GM21786 (cell line): ENCODE data around the gene TPCN2.

Source experiments
- ATAC-seq: cut with Tn5 transposase; IDR thresholded peaks from one replicate; pipeline ENCODE4 v1.9.1; 2021; ENCODE audit not compliant: unreplicated experiment

Gene TPCN2

GRCh38 chr11:69010361-69010891 lies 38.3 kb upstream of the TPCN2 start:
- ATAC-seq, result no peak

GRCh38 chr11:69010964-69011623 lies 37.6 kb upstream of the TPCN2 start:
- ATAC-seq, result no peak

GRCh38 chr11:69011624-69012091 lies 37.1 kb upstream of the TPCN2 start:
- ATAC-seq, result no peak

GRCh38 chr11:69012092-69013008 lies 36.4 kb upstream of the TPCN2 start:
- no peak for ATAC-seq

DNA sequence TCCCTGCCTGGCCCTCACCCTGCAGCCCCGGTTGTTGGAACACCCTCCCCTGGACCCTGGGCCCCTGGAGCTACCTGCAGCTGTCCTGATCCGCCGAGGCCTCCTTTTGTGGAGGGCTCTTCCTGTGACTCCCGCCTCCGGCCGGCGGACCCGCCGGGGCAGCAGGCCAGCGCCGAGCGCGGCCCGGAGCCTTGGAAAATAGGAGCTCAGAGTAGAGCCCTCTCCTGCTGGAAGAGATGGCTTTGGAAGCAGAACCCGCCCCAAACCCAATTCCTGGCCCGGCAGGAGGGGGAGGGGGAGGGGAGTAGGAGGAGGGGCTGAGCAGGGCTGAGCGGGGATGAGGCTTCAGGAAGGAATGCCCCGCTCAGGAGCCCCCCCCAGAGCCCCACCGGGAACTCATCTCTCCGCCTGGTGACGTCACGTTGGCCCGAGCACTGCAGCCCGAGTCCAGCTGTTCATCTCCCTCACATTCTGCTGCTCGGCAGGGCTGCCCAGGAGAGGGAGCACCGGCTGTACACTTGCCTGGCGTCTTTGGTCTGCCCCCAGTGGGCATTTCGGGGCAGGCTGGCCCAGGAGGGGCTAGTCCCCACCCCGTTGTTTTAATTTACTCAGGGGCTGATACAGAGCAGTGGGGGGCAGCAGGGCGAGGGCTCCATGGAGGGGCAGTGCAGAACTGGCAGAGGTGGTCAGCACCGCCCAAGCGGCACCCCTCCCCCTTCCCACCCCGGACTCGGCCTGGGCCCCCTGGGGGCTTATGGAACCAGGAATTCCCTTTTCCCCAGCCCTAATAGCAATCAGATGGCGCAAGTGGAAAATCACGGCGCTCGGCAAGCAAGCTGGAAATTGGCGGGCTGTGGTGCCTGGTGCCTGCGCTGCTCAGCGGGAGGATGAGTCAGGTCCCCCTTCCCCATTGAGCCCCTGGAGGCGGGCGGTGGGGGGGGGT lies 35.5 kb upstream of the TPCN2 start, which contains the start of gene MRGPRF:
Gene MRGPRF (minus strand): TSS at position 238 of the 943 bp plus-strand sequence. CDS start 3,345 bp downstream, outside the sequence.
- ATAC-seq, result no peak

DNA sequence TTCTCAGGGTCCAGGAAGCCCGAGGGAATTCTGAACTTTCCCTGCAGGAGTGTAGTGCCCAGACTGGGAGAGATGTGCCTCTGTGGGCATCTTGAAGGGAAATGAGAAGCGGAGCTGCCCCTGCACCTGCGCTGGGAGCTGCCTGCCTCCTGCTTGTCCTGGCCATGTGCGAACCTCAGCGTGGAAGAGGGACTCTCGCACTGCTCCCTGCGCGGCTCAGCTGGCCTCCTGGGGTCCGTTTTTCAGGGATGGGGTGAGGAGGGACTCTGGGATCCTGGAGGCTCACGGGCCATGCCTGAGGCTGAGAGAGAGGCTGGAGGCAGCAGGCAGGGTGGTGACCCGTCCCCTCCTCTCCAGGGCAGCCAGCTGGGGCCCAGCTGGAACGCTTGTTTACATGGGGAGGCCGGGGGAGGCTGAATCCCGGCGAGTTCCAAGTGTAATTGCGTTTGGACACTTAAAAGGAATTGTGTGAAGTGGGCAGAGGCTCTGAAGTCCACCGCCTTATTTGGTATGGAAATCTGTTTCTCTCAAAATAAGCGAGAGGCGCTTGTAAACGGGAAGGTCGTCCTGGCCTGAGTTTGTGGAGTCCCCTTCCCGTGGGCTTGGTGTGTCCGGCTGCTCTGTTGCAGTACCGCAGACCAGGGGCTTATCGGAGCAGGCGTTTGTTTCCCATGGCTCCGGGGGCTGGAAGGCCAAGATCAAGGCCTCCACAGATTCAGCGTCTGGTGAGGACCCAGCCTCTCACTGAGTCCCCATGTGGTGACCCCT lies 34.5 kb upstream of the TPCN2 start:
- ATAC-seq, result no peak

DNA sequence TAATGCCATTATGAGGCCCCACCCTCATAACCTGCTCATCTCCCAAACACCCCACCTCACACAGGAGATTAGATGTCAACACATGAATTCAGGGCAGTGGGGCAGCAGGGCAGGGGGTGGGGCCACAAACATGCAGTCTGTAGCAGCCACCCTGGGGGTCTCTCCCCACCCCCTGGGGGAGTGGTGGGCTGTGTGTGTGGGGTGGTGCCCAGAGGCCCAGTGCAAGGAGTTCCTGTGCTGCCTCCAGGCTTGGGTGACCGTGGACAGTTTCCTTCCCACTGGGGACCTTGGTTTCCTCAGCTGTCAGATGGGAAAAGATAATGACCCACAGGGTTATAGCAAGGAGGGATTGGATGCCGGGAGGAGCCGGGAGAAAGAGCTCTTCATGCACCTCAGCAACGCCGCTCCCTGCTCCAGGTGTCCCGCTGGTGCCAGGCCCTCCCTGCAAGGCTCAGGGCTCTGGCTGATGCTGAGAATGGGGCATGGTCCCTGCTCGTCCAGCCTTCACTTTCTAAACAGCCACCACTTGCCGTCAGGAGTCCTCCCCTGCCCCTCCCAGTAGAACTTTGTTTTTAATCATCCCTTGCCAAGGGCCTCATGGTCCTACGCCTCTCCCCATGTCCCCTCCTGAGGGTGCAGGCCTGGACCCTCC lies 33.7 kb upstream of the TPCN2 start:
- ATAC-seq, result no peak

DNA sequence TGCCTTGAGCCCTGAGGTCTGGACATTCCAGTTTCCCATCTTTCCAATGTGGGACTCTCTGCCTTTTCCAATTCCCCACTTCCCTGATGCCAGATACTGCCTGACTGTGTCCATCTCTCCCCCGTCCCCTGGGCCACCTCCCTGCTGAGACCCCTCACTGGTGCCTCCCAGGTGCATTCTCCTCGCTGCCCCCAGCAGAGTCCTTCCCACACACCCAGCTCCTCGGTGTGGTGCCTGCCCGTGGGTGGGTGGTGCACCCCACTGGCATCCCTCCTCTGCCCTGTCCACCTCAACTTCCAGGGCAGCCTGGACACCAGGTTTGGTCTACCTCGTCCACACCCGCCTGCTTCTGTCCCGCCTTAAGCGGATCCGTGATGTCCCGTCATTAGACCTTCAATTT lies 30.8 kb upstream of the TPCN2 start:
- no peak for ATAC-seq

DNA sequence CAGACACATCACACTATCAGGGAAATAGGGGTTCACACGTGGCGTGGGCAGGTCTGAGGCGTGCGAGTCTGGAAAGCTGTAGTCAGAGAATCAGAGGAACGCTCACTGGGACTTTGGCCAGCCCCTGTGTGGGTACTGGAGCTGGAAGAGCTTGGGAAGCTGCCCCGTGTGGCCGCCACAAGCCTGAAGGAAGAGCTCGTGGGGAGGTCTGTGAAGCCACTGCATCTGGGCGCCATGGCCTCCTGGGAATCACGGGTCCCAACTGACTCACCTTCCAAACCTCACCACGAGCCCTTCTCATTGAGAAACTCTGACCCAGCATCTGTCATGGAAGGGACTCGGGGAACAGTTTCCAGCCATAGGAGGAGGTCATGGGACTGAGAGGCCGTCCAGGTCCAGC lies 29.8 kb upstream of the TPCN2 start:
- no peak for ATAC-seq

DNA sequence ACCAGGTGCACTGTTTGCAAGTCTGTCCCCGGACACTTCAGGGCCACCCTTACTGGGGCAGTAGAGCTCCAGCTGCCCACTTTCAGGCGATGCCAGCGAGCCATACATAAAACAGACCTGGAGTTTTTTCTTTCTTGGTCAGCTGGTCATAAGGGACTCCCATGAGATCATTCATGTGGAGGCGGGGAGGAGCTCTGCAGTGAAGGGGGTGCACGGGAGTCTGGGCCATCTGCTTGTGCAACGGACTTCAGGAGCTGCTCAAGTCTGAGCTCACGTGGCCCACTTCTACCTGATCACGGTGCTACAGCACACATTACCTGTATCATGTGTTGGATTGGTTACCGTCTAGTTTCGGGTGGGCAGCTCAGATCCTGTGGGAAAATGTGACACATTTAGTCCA lies 26.5 kb upstream of the TPCN2 start:
- no peak for ATAC-seq

DNA sequence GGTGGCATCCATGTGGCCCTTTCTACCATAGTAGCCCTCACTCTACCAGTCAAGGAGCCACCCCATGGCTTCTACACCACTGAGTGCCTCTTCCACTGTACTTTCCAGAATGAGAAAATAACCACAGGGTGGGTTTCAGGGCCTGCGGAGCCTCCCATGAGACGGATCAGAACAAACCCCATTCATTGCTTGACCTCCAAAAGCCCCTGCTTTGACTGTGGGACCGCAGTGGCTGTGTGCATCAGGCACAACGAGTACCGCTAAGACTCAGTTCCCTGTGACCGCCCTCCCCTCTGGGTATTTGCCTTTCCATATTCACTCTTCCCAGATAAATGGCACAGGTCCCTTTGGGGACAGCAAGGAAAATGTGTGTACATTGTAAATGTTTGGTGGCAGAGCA lies 24.2 kb upstream of the TPCN2 start:
- ATAC-seq, result no peak

DNA sequence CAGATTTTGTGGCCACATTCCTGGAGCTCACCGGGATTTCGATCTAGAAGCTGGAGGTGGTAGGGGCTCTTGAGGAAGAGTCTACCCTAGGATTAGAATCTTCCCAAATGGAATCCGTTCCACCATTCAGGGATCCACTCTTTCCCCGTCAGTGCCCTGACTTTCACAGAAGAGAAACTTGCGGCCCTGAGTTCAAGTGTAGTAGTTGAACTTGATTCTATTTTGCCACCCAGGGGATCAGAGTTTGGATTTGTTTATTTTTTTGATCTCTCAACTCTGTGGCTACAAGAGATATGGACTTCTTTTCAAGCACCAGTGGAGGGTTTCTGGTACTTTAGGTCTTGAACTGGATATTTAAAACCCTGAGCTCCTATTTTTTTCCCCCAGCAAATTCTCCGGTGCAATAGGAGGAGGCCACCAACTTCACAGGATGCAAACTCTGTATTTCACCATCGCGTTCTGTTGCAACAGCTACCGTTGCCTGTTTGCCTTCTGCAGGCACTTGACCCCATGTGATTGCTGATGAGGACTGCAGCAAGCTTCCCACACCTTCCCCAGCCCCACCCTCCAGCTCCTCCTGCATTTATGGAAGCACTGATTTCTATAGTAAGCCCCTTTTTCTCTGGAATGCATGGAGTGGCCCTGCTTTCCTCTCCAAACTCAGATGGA lies 20.9 kb upstream of the TPCN2 start:
- ATAC-seq, result no peak

GRCh38 chr11:69030301-69030700 lies 18.4 kb upstream of the TPCN2 start:
- no peak for ATAC-seq

DNA sequence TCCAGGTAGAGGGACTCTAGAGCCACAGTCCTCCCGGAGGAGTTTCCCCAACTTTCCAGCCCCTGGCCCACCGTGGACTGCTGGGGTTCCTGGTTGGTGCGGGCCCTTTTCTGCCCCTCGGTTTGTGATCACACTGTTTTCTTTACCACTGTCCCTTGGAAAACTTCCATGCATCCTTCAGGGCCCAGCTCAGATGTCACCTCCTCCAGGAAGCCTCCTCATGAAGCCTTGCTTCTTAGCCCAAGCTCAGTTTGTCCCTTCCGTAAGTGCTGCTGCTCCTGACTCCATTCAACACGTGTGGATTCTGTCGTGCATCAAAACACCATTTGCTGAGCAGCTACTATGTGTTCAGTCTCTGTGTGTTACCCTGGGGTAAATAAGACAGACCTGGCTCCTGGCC lies 15.9 kb upstream of the TPCN2 start:
- ATAC-seq, result no peak

DNA sequence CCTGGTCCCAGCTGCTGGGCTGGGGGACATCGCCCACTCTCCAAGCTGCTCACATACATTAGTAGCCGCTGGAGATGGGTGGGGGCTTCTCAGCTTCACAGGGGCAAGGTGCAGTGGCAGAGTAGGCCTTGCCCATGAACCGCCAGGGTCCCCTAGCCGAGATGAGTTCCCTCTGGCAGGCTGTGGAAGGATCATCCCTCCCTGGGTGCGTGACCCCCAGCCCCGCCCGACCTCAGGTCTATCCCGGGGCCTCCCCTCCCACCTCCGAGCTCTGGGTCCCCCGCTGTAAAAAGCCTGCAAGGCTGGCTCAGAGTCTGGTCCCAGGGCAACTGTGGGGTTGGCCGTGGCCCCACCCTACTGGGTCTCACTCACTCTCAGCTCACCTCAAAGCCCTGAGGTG lies 15.3 kb upstream of the TPCN2 start:
- no peak for ATAC-seq

DNA sequence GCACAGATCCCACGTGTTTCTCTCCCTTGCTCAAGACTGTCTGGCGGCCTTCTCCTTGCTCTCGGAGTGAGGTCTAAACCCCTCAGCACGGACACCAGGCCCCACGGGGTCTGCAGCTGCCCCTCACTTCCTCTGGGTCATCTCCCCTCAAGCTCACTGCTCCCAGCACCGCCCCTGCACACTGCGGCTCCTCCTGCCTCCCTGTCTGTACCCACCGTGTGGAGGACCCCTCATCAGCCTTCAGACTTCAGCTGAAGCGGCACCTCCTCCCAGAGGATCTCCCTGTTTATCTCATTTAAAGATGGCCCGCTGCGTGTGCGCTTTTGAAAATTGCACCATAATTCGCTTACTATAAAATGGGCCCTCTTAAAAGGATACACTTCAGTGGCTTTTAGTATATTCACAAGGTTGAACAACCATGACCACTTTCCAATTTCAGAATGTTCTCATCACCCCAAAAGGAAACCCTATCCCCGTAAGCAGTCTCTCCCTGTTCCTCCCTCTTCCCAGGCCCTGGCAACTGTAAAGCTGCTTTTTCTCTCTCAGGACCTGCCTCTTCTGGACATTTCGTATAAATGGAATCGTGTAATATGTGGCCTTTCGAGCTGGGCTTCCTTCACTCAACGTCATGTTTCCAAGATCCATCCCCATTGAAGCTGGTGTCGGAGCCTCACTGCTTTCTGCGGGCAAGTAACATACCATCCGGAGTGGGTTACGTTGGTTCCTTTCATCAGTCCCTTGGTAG lies 14.4 kb upstream of the TPCN2 start:
- no peak for ATAC-seq

DNA sequence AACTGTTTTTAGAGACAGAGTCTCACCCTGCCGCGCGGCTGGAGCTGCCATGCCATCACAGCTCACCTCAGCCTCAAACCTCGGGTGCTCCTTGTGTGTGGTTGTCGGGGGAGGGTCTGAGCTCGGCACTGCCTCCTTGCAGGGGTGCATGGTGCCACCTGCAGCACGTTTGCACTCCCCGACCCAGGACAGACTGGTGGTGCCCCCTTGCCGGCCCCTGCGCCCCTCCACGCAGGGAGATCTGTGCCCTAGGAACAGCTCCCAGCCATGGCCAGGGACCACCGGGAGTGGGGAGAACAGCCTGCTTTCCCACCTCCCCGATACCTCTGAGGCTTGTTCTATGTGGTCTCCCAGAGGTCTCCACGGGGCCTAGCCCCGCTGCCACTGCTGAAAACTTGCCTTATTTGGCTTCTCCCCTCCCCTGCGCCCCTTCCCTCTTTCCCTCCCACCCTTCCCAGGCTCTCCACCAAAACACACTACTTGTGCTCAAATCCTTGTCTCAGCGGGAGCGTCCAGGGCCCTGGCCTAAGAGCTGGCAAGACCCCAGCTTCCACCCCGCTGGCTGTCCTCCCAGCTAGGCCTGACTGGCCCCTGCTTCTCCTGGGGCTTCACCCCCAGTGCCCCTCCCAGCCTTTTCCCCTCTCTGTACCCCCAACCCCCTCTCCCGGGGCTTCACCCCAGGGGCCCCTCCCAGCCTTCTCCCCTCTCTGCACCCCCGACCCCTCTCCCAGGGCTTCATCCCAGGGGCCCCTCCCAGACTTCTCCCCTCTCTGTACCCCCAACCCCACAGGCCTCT lies 13.4 kb upstream of the TPCN2 start:
- ATAC-seq, result no peak

DNA sequence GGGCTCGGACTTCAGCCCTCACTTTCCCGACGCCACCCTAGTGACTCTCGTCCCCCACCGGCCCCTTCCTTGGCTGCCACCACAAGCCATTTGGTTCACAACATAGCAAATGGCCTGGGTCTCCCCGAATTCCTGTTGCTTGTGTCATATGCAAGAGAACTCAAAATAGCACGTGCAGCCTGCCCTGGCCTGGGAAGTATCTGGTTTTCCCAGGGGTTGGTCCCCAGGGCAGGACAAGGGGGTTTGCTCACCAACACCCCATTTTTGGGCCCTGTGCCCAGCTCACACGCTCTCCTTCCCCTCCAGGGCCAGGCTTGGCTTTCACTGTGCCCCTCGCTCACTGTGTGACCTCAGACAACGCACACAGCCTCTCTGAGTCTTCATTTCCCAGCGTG lies 12.8 kb upstream of the TPCN2 start:
- ATAC-seq, result no peak
